GM13977 (cell line): ENCODE data around the gene ELL2.

ENCODE experiments used
- DNase-seq: peaks from one replicate; pipeline ENCODE4 v3.0.0; 2012; ENCODE audit warnings: low spot score
- in situ Hi-C: fragments of 300-500 bp; cut with MboI; formaldehyde crosslinking; loops from one replicate; pipeline ENCODE4 v1.12.0; 2022; ENCODE audit warnings: low sequenced_read_pairs, low pct_unique_long_range_greater_than_20kb, mixed read lengths, inconsistent platforms; ENCODE audit not compliant: unreplicated experiment
- TF ChIP-seq, protein P1 (sequence below): IDR thresholded peaks from 2 replicates; pipeline ENCODE4 v1.5.1; 2012; ENCODE audit warnings: mild to moderate bottlenecking, control low read depth; ENCODE audit not compliant: insufficient read depth; ENCODE audit errors: extremely low read depth, missing control alignments

The ELL2 gene

DNA sequence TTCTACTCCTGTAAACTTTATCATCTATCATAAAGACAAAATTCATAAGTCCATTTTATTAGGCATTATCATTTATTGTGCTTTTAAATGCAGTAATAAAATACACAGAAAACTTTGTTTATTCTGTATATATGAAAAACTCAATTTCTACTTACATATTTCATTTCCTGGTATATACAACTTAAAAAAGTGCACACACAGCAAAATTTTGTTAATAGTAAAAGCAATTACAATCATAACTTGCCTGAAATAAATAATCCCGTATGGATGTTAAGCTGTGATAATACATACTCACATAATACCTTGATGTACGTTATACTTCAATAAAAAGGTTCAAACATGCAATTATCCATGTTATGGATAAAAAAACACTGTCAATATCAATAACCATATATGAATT, 19.2 kb downstream of the ELL2 start:
- in situ Hi-C loops = no loop called here

DNA sequence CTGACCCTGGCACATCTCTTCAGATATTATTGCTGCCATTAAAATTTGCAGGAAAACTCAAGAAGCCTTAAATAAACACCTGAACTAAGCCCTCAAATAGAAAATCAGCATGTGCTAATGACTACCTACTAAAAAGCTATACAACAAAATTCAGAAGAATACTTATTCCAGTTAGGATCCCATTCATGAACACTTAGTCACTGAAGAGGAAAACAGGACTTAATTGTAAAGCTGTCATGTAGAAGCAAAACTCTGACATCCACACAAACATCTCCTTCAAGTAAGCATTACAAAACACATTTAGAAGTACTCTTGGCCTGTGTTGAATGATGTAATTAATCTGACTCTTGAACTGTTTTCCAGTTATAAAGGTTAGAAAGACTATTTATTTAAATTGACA, 19.9 kb downstream of the ELL2 start:
- no peak for DNase-seq
- in situ Hi-C loops = no loop called here
- TF ChIP-seq, protein P1, sequence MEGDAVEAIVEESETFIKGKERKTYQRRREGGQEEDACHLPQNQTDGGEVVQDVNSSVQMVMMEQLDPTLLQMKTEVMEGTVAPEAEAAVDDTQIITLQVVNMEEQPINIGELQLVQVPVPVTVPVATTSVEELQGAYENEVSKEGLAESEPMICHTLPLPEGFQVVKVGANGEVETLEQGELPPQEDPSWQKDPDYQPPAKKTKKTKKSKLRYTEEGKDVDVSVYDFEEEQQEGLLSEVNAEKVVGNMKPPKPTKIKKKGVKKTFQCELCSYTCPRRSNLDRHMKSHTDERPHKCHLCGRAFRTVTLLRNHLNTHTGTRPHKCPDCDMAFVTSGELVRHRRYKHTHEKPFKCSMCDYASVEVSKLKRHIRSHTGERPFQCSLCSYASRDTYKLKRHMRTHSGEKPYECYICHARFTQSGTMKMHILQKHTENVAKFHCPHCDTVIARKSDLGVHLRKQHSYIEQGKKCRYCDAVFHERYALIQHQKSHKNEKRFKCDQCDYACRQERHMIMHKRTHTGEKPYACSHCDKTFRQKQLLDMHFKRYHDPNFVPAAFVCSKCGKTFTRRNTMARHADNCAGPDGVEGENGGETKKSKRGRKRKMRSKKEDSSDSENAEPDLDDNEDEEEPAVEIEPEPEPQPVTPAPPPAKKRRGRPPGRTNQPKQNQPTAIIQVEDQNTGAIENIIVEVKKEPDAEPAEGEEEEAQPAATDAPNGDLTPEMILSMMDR = no peak

More for the DNA sequence above, 19.2 kb downstream of the ELL2 start:
- DNase-seq = no peak
- TF ChIP-seq, protein P1 = no peak

DNA sequence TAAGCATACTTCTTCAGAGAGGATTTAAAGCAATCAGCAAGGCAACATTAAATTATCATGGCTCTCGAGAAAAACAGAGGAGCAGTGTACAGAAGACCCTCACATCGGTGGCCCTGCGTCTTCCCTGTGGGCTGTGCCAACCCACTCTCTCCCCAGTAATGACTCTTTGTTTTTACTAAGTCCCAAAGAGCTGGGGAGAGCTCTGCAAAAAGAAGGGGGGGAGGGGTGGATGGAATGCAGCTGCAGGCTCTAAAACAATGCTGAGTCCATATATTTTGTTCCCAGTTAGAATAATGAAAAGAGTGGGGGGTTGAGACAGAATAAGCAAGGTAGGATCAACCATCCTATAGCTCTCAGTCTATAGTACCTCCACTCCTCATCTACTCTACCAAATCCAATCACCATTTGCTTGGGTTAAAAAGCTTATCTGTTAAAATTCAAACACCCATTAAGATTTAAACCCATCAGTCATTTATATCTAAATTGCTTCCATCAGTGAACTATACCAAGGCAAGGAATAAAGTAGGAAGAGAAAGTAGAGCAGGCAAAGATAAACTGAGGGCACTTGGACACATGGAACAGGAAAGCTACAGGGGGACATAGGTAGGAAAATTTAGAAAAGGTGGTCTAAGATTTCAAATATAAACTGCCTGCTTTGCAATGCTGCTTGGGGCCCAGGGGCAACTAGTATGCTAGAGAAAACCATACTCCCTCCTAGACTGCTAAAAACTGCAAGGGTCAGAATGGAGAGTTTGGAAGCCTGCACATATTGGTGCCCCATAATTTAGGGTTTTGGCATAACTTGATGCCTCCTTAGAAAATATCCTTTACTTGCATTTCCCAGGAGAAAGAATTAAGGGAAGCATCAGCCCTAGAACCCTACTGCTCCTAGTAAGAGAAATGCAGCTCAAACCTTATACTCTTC, 20.6 kb downstream of the ELL2 start:
- no peak for DNase-seq
- in situ Hi-C loops = no loop called here
- TF ChIP-seq, protein P1 = no peak

DNA sequence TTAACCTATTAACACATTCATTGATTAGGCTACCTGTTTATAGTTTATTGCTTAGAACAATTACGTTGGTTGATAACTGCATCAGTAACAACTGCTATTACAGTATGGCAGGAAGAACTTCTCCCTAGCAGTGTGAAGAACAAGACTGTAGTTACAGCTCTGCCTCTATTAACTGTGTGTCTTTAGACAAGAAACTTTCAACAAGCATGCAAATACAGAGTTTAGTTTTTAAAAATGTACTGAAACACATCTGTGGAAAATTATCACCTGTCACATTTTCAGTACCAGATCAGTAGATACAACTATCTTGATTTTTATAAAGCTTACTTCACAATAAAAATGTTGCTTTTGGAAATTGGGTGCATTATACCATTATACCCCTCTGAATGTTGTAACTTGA, 22.2 kb downstream of the ELL2 start:
- DNase-seq = no peak
- in situ Hi-C loops = no loop called here
- TF ChIP-seq, protein P1 = no peak

DNA sequence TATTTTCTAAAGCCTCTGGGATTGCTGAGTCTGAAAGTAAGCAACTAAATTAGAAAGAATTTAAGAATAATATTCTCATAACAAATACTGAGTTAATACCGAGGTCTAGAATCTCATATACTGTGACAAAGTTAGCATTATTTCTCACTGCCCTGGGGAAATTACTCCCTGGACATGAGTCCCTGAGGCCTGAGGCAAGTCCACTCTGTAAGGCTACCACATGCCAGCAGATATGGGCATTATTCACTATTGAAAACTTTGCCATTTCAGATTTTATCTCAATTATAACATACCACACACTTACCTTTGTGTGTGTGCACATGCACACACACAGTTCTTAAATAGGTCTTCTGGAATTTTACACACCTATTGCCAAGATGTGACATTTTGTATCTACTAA, 22.9 kb downstream of the ELL2 start:
- in situ Hi-C loops = no loop called here
- TF ChIP-seq, protein P1 = no peak

DNA sequence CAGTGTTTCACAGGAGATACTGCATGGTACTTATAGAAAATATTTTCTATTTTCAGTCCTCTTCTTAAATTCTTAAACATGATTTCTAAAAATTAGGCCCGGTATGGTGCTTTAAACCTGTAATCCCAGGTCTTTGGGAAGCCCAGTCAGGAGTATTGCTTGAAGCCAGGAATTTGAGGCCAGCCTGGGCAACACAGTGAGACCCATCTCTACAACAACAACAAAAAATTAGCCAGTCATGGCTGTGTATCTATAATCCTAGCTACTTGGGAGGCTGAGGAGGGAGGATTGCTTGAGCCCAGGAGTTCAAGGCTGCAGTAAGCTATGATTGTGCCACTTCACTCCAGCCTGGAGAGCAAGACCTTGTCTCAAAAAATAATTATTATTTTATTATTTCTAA, 23.3 kb downstream of the ELL2 start:
- DNase-seq = no peak
- in situ Hi-C loops = no loop called here
- TF ChIP-seq, protein P1 = no peak

More for the DNA sequence above, 22.9 kb downstream of the ELL2 start:
- no peak for DNase-seq
